ENCODE data around the gene TMC6.

TMC6 gene

DNA sequence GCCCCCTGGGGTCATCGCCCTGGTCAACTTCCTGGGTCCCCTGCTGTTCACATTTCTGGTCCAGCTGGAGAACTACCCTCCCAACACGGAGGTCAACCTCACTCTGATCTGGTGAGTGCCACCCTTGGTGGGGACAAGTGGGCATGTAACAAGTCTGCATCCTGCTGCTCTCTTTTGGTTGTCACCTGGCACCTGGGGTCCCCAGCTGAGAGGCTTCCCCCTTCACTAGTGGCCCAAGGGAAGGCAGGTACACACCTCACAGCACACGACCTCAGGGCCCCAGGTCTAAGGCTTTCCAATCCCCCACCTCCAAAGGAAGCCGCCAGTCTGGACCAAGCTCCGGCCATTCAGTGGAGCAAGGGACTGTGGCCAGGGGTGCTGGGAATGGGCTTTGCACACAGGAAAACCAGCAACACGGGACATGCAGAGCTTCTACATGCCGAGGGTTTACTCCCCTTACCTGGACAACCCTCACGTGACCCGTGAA lies 6.4 kb upstream of the TMC6 start:
- no peak for DNase-seq

DNA sequence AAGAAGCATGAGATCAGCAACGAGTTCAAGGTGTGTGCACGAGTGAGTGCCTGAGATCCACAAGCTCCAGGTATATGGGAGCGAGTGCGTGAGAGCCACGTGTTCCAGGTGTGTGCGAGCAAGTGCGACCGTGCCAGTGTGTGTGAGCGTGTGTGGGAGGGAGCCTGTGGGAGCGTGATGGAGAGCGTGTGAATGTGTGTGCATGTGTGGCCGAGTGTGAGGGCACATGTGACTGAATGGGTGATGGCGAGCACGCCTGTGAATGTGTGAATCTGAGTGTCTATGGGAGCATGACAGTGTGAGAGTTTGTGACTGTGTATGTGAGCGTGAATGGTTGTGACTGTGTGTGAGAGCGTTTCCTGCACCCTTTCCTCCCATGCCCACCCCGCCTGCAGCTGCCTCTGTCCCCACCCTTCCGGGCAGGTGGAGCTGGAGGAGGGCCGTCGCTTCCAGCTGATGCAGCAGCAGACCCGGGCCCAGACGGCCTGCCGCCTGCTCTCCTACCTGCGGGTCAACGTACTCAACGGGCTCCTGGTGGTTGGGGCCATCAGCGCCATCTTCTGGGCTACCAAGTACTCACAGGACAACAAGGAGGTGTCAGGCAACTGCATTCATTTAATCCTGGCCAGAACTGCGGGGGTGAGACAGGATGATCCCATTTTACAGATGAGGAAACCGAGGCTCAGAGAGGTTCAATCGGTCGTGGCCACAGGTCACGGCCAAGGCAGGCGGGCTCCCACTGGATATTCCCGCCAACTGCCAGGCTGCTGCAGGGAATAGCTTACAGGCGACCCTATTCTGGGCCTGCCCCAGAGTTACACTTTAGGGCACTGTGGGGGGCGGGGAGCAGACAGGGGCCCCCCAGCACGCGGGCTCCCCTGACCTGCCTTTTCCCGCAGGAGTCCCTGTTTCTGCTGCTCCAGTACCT lies 5.7 kb upstream of the TMC6 start:
- DNase-seq: peak; percentile 65 to 71 (median 67)

DNA sequence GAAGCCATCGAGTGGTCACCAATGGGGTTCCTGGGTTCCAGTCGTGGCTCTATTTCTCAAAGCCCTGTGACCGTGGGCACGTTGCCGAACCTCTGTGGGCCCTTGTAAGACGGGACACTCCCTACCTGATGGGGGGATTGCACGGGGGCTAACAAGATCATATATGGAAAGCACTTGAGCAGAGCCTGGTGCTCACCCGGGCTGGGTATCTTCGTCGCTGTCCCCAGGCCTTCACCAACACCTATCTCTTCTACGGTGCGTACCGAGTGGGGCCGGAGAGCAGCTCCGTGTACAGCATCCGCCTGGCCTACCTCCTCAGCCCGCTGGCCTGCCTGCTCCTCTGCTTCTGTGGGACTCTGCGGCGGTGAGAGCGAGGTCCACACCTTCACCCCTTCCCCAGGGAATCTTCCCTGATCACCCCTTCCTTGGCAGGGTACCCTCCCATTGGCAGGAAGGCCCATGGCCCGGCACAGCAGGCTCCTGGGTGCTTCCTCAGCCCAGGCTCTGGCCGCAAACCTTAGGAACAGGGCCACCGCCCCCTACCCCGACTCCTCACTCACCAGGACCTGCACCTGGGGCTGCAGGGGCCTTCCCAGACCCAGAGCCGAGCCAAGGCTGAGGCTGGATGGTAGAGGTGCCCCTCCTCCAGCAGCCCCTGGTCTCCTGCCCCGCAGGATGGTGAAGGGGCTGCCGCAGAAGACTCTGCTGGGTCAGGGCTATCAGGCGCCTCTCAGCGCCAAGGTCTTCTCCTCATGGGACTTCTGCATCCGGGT lies 4.8 kb upstream of the TMC6 start:
- DNase-seq: no peak

DNA sequence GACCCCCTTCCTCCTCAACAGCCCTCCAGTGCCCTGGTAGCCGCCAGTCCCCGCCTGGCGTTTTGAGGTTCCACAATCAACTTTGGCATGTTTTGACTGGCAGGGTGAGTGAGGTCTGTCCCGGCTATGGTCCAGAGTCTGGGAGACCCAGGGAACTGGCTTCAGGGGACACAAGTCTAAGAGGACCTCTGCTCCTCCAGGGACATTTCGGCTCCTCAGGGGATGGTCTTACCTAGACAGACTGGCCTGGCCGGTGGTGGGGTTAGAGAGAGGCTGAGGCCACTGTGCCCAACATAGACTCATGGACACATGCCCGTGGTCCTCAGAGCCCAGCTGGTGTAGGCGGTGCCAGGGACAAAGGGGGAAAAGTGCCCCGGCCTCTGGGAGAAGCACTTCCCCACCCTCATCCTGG lies 4.2 kb upstream of the TMC6 start:
- DNase-seq: no peak

DNA sequence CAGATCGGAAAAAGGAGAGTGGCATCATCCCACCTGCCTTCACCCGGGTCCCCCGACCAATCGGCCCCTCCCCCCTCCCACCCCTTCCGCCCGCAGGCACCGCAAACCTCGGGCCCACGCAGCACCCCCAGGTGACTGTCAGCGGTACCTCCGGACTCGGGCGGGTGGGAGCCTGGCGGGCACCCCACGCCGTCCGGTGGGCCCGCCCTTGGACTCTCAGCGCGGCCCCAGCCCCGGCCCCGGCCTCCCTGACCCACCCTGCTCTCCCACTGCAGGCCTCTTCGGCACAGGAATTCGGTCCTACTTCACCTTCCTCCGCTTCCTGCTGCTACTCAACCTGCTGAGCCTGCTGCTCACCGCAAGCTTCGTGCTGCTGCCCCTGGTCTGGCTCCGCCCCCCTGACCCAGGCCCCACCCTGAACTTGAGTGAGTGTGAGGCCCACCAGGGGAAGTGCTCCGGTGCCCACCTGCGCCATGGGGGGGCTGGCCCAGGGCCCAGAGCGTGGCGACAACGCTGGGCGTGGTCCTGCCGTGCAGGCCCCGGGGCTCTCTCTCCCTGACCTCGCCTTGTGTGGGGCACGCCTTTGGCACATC lies 3.6 kb upstream of the TMC6 start:
- no peak for DNase-seq

DNA sequence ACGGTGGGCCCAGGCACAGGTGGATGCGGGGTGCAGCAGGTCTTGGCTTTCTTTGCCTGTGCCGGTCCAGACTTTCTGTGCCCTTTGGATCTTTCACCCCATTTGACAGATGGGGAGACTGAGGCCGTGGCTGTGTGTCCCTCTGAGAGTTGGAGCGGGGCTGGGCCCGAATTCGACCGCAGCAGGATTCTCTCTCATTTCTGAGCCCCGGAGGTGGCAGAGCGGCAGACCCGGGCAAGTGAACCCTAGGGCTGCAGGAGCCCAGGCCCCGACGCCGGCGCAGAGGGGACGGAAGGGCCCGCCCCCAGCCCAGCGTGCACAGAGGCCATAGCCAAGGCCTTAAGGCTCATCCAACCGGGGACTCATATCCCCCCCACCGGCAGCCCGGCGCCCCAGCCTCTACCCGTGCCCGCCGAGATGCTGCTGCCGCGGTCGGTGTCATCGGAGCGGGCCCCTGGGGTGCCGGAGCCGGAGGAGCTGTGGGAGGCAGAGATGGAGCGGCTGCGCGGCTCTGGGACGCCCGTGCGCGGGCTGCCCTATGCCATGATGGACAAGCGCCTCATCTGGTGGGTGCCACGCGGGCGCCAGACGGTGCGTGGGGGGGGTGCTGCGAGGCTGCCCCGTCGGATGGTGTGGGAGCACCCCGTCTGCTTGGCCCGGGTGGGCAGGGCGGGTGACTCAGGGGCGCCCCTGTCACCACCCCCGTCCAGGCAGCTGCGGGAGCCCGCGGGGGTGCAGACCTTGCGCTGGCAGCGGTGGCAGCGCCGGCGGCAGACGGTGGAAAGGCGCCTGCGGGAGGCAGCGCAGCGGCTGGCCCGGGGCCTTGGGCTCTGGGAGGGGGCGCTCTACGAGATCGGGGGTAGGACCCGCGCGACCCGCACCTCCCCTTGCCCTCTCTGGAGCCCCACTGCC lies 2.9 kb upstream of the TMC6 start:
- peak; percentile 57 to 74 (median 60) for DNase-seq

DNA sequence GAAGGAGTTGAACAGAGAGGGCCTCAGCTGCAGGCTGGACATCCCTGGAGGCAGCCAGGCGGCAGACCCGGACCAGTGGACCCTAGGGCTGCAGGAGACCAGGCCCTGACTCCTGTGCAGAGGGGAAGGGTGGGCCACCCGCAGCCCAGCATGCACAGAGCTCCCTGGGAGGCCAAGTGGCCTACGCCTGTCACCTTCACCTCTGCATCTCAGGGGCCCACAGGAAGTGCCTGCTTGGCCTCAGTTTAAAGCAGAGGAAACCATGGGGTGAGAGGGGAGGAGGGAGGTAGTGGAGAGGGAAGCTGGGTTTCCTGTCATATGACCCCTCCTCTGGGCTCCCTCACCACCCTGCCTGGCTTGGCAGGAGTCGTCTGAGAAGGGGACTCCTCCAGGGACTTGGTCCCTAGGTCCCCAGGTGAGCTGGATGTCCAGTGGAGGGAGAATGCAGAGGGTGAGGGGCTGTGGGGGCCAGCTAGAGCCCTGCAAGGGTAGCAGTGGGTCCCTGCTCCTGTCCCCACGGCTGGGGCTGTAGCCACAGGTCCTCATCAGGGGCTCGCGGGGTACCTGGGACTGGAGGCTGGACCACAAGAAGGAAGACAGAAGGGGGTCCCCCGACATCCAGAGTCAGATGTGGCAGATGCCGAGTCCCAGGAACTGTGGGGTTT lies 2.0 kb upstream of the TMC6 start, which contains the start of gene TMC8:
TSS of gene TMC8 (plus strand) at position 335 of the 665 bp plus-strand sequence. CDS start 818 bp downstream, outside the sequence.
- peak; percentile 49 to 65 (median 56) for DNase-seq

DNA sequence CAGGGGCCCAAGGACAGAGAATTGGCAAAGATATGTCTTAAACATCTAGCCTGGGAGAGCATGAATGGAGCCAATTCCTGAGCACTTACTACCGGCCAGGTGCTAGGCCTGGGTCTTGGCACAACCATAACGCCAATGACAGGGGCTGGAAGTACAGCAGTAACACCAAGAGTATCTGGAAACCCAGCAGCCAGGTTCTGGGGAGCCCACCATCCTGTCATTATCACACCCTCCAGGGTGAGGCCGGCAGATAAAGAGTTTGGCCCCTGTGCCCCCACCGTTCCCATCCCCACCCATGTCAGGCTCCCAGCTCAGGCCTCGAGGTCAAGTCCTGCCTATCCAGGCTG lies 1.5 kb upstream of the TMC6 start:
- DNase-seq: no peak

DNA sequence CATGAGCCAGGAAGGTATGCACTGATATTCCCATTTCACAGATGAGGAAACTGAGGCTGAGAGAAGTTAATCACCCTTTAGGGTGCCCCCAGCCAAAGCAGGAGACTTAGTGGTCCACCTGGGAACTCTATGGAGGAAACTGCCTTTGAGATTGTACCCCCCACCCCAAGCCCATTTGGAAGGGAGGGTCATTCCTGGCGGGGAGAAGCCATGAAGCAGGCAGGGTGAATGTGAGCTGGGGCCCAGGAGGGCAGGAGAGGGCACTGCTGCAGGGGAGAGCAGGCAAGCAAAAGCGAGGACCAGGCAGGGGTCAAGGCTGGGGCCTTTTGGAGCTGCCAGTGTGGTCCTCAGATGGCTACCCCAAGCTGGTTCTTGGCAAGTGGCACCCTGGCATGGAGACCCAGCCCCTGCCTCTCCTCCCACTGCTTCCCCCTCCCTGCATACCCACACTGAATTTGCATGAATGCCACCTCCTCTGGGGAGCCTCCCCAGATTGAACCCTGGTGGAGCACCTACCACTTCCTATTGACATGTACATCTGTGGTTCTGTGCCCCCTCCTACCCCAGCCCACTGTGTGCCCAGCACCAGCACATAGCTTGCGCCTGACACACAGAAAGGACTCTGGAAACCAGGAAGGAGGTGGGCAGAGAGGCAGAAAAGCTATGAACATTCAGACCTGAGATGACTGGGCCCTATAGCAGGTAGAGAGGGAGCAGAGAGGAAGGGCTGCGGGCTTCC lies 965 bp upstream of the TMC6 start:
- DNase-seq: no peak

DNA sequence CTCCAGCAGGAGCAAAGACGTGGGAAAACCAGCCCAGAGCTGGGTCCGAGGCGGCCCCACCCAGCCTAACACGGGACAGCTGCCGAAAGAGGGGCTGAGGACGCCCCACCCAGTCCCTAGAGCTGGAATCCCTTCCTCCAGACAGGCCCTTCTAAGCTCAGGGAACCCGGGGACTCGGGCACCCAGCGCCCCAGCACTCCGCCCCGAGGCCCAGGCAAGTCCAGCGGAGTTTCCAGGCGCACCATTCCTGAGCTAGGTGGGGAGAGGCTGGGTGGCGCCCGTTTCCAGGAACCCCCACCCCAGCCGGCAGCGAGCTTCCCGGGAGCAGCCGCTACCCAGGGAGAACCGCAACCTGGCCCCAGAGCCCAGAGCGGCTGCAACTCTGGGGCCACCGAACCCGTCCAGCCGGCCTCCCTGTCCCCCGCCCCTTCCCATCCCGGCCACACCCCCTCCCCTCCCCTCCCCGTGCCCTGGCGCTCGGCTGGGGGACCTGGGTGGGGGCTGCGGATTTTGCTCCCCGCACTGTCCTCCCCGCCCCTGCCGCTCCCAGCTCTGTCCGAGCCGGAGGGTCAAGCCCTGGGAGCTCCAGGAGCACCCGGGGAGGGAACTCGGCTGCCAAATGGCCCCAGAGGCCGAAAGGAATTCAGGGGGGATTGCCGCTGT lies 536 bp downstream of the TMC6 start:
- peak in 1 of 3 donors; percentile 55 for DNase-seq

DNA sequence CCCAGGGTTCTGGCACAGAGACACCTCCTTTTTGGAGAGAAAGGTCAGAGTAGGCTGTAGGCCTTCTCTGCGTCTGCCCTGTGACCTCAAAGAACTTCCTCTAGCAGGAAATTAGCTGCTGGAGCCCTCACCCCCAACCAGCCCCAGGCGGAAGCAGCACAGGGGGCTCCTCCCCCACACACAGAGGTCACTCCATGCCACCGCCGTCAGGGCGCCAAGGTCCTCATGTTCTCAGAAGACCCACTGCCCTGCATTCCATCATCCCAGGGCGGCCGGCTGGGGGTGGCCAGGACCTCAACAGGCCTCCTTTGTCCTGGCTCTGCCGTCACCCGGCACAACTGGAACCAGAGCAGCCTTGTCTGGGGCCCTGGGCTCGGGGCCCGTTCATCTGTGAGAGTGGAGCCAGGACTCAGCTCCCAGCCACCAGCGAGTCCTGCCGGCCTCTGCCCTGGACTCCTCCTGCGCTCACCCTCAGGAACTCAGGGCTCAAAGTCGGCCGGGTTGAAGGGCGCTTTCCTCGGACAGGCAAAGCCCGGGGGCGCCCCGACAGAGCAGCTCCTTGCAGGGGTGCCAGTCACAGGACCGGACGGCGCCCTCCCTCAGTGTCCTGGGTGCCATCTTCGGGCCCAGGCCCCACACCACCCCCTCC lies 1.2 kb downstream of the TMC6 start:
- peak; percentile 80 to 89 (median 84) for DNase-seq

DNA sequence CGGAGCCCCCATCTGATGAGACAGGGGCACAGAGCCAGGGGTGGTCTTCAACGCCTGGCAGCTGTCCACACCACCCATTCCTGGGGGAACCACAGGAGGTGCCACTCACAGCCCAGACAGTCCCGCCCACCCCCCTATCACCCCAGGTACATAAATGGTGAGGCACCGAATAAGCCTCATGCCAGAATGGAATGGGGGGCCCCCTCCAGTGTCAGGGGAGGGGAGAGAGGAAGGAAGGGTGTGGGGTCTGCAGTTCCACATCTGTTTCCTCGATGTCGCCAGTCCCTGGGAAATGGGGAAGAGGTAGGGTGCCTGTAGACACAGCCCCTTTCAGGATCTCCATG lies 1.7 kb downstream of the TMC6 start:
- no peak for DNase-seq

DNA sequence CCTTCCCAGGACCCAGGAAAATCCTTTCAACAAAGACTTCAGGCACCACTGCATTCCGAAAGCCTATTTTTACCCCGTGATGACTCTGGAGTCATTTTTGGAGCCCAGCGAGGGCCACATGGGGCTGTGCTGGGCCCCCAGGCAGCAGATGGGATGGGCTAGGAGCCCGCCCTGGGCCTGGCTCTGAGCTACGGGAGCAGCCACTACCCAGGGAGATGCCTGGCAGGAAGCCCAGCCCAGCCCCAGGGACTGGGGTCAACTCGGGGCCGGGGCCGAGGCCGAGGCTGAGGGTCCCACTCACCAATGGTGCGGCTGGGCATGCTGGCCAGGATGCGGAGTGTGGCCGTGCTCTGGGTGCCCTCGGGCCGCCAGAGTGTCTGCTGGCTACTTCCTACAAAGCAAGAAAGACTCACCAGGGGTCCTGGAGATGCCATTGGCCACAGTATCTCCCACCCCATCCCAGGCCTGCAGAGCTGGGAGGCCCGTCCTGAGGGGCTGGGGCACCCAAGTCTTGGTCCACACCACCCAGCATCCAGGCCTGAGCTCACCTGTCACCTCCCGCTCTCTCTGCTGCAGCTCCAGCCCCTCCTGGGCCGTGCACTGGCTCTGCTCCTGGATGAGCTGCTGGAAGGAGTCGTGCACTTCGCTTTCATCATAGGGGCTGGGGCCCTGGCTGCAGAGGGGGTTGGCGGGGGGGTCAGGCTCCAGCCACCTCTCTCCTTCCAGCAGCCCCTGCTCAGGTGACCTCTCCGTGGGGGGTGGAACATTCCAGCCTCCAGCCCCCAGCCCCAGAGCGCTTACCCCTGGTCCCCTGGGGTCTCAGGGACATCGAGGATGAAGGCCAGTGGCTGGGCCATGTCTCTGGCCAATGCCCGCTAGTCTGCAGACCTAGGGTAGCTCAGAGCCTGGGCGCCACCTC lies 2.3 kb downstream of the TMC6 start:
- no peak for DNase-seq

DNA sequence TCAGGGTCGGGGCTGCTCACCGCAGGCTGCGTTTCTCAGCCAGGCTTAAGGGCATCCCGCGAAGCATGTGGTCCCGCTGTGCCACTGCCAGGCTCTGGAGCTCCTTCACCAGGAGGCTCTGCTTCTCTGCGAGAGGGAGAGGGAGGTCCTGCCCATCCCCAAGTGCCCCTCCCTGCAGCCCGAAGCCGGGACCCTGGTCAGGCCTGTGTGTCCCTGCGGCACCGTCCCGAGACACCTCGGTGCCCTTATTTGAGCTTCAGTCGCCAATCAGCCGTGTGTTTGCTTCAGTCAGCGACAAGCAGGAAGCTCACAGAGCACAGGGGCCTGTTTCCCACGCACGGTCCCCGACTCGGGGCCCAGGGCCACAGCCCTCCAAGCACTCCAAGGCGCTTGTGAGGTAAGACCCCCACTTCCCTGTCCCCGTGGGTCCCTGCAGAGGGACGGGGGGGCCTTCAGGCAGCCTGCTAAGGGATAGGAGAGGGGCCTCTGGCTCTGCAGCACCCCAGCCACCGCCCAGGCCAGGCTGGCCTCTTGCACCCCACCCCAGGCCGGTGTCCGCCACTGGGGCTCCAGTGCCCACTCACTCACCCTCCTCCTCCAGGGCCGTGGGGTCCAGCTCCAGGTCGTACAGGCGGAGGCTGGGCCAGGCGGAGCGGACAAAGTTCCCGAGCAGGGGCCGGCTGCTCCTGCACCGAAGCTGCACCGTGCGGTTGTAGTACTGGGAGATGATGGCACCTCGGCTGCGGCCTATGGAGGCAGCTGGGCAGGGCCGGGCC lies 3.2 kb downstream of the TMC6 start:
- no peak for DNase-seq

DNA sequence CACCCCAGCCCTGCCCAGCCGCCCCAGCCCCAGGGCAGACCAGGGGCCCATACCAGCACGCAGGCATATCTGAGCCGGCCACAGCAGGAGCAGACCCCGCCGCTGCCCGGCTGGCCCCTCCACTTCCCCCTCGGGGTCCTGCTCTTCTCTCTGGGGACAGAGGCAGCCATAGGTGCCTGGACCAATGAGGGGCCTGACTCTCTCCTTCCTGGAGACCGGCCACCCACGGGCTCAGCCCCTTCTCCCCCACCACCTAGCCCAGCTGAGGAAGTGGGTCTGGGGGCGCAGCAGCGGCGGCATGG lies 3.8 kb downstream of the TMC6 start:
- DNase-seq: no peak

DNA sequence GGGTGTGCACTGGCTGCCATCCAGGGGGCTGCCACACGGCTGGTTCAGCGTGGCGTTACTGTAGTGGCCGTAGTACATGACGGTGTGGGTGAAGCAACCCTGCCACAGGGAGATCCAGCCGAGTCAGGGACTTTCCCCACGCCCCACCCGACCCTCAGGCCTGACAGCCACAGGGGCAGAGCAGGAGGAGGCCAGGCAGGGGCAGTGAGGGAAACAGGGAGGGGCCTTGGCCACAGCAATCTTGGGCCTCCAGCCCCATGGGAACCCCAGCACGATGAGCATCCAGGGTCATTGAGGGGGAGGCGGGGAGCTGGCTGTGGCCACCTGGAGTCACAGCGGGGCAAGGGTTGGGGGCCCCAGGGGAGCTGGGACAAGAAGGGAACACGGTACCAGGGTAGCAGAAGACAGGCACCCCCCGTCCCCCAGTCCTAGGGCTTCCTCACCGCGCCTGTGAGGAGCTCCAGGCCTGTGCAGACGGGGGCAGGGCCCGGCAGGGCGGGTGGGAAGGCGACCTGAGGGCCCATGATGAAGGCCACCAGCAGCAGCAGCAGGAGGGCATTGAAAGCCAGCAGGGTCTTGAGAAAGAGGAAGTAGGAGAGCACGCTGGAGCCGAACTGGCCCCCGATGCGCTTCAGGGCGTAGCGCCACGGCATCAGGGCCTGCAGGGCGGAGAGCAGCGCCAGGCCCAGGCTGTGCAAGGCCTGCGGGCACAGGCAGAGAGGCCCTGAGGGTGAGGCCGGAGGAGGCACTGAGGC lies 4.3 kb downstream of the TMC6 start:
- DNase-seq: peak; percentile 55 to 68 (median 59)

DNA sequence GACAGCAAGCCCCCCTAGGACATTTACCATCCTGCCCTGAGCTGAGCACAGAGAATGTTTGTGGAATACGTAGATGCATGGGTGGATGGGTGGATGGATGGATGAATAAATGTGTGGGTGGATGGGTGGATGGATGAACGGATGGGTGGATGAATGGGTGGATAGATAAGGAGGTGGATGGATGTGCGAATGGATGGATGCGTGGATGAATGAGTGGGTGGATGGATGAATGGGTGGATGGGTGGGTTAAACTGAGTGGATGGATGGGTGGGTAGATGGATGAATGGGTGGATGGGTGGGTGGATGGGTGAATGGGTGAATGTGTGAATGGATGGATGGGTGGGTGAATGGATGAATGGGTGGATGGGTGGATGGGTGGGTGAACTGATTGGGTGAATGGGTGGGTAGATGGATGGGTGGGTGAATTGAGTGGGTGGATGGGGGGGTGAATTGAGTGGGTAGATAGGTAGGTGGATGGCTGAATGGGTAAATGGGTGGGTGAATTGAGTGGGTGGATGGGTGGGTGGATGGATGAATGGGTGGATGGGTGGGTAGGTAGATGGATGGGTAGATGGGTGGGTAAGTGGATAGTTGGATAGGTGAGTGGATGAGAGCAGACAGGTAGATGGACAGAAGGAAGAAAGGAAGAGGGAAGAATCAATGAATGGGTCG lies 5.2 kb downstream of the TMC6 start:
- DNase-seq: no peak

All from suppressor macrophage treated with lipopolysaccharide for 1 hour (primary cell).